GM18867 (cell line): ENCODE measurements around the gene ABTB2.

Source experiments
- ATAC-seq: cut with Tn5 transposase; IDR thresholded peaks from one replicate; pipeline ENCODE4 v1.9.1; 2021; ENCODE audit warnings: mild to moderate bottlenecking, moderate library complexity; ENCODE audit not compliant: unreplicated experiment

The ABTB2 gene

DNA sequence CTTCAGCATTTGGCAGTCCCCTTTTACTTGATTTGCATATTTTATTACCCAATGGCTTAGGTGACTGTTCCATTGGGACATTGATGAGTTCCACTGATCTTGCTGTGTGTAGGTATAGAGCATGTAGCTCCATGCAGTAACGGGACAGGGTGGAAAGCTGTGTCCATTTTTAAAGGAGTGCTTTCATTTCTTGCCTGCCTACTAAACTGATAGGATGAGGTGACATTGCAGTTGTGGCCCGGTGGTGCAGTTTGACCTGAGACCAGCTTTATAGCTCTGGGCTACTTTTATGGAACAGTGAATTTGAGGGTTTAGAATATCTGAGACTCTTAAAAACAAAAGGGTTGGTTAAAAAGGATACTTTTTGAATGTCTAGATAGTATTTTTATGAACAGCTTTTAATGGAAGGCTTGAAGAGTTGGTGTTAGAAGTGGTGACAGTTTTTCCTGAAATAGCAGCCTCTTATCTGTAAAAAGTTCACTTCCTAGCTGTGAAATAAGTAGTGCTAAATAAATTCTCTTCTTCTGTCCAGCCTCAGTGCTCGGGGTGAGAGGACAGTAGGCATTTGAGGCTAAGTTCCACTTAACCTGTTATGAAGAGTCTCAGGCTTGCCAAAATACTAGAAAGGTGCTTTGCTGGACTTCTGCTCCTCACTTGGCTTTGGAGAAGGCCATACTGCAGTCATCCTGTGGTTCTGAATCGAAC is 225.4 kb downstream of the ABTB2 start:
- ATAC-seq: no peak

- ATAC-seq: no peak
Measured at GRCh38 chr11:34128824-34129223, 229.0 kb downstream of the ABTB2 start.

DNA sequence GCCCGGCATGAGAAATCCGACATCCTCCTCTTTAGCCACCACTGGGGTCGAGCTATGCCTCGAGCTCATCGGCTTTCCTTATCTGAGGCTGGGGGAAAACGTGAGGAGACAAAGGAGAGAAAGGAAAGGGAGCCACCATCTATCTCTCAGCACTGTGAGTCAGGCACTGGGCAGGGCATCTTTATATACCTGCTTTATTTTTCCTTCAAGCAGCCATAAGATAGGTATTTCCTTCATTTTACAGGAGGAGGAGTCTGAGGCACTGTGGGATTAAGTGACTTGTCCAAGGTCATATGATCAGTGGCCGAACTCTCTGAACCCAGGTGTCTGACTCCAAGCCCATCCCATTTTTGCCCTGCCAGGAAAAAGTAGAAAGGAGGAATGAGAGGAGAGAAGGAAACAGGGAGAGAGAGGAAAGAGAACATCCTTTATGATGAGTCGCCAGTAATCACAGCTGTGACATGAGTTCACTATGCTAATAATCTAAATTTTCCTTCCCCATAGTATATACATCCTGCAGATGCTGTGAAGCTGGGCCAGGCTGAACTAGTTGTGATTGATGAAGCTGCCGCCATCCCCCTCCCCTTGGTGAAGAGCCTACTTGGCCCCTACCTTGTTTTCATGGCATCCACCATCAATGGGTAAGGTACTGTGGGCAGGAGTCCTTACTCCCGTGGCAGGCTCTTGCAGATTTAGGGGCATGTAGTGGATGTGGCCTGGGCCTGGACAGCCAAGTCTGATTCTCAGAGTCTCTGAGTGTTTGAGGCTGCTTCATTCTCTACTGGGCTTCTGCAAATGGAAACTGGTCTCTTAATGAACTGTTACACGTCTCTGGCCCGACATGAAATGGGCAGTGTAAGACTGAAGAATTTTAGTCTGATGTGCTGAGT is 230.6 kb downstream of the ABTB2 start:
- no peak for ATAC-seq

DNA sequence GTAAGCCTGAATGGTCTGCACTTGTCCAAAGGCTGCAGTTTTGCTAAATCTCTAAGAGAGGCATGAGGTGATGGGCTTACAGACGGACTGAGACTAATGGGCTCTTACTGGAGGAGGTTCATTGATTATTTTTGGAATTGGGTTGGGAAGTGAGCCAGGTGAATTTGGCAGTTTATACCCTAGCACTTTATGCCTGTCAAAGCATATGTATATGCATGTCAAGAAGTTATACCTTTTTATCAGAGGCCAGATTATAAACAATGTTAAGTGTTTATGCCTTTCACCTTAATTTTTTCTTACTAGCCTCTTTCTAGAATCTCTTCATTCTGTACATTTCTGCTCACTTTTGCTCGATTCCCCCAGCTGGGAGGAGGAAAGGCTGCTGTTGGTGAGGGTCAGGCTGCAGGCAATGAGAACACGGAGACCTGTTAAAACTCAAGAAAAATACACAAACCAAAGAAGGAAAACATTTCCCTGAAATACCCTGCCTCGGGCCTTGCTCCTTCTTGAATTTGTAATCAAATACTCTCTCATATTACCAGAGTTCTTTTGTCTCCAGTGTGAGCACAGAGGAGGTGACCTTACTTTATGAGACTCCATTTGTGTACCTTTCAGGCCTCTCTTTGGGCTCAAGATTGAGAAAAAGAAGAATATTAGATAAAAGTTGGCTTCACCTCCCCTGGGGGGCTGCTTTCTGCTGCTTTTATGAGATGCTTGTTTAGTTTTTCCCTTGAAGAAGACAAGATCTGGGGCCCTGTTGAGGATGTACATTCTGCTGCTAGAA is 232.7 kb downstream of the ABTB2 start:
- no peak for ATAC-seq

- no peak for ATAC-seq
Measured at GRCh38 chr11:34120651-34121050, 237.2 kb downstream of the ABTB2 start.

DNA sequence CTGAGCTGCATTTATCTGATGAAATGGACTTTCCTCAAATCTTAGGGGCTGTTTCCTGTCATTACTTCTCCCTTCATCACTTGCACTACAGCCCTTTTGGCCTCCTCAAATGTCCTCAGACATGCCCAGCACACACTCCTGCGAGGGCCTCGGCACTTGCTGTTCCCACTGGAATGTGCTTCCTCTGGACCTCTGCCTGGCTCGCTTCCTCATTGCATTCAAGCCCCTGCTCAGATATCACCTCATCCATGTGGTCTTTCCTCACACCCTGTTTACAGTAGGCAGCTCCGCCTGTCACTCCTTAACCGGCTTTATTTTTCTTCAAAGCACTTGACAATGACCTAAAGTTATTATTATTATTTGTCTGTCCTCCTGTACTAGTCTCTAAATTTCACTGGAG is 243.3 kb downstream of the ABTB2 start:
- no peak for ATAC-seq

GRCh38 chr11:34114014-34114413 is 243.8 kb downstream of the ABTB2 start:
- no peak for ATAC-seq

GRCh38 chr11:34111722-34112270 is 246.0 kb downstream of the ABTB2 start:
- no peak for ATAC-seq

GRCh38 chr11:34105957-34106504 is 251.8 kb downstream of the ABTB2 start:
- no peak for ATAC-seq

DNA sequence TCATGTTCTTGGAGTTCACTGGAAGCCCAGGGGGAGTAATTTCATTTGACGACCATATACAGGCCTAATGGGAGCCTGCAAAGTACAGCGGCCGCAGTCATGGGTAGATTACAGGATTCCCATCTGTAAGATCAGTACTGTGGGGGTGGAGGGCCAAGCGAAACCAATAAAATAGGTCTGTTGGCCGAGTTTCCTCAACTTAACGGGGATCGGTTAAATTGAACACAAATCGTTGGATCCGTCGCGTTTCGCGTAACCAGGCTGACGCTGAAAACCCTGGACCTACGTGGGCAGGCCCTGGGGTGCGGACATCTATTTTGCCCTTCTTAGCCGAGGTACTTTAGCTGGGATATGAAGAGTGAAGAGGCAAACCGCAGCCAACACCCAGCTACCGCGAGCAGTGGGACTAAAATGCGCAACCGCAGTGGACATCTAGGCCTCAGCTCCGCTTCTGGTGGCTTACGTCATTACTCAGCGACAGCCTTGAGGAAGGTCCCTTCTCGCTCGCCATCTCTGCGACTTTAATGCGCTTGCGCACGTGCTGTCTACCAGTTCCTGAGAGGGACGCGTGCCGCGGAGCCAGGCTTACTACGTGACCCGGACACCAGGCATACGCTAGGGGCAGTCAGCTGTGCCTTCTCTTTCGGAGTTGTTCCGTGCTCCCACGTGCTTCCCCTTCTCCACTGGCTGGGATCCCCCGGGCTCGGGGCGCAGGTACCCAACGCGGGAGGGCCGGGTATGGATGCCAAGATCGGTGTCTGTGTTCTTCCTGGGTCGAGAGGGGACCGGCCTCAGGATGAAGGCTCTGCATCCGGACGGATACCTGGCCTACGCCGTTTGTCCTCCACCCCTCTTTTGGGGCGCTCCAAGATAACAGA is 252.5 kb downstream of the ABTB2 start, which contains the start of gene NAT10:
Gene NAT10, plus strand, starts transcription at position 551 of the 878 bp plus-strand sequence. CDS start 2,597 bp downstream, outside the sequence.
- ATAC-seq: peak; percentile 92

DNA sequence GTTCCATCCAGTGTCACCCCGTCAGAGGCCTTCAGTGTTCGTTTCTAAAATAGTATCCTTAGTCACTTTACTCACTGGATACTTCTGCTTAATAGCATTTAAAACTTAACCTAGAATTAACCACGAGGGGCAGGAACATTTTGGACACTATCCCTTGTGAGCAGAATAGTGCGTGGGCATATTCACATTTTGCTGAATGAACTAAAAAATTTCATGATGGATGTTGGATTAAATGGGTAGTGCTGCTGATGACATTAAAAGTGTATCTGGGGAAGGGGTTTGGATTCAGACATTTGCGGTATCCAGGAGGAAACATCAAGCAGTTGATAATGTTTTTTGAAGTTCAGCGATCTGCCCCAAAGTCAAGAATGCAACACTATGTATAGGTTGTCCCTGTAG is 253.1 kb downstream of the ABTB2 start:
- no peak for ATAC-seq
